ENCODE results near the gene ZIC2.

ZIC2 gene

GRCh38 chr13:99983499-99984401, 2.2 kb downstream of the ZIC2 start:
- FAIRE-seq (no peak), DNase-seq (ENCODE audit: extremely low spot score, insufficient read length, low read depth) (no peak)

GRCh38 chr13:99984461-99985240, 3.1 kb downstream of the ZIC2 start:
- DNase-seq (ENCODE audit: extremely low spot score, insufficient read length, low read depth): no peak

GRCh38 chr13:99985241-99985874, 3.8 kb downstream of the ZIC2 start:
- DNase-seq (ENCODE audit: extremely low spot score, insufficient read length, low read depth) (no peak), FAIRE-seq (no peak)

More at GRCh38 chr13:99984461-99985240, 3.1 kb downstream of the ZIC2 start:
- no peak for FAIRE-seq

GRCh38 chr13:99985886-99986527, 4.4 kb downstream of the ZIC2 start:
- no peak for FAIRE-seq

GRCh38 chr13:99986741-99987140, 5.2 kb downstream of the ZIC2 start:
- no peak for DNase-seq (ENCODE audit: extremely low spot score, insufficient read length, low read depth)
- FAIRE-seq: no peak

More at GRCh38 chr13:99985886-99986527, 4.4 kb downstream of the ZIC2 start:
- no peak for DNase-seq (ENCODE audit: extremely low spot score, insufficient read length, low read depth)

GRCh38 chr13:99987154-99988019, 5.8 kb downstream of the ZIC2 start:
- DNase-seq (ENCODE audit: extremely low spot score, insufficient read length, low read depth): no peak
- FAIRE-seq: no peak

GRCh38 chr13:99988529-99989275, 7.1 kb downstream of the ZIC2 start:
- DNase-seq (ENCODE audit: extremely low spot score, insufficient read length, low read depth): no peak
- FAIRE-seq: no peak

- FAIRE-seq: no peak
- no peak for DNase-seq (ENCODE audit: extremely low spot score, insufficient read length, low read depth)
These were observed 7.9 kb downstream of the ZIC2 start for GRCh38 chr13:99989276-99990125.

- DNase-seq (ENCODE audit: extremely low spot score, insufficient read length, low read depth) (no peak), FAIRE-seq (no peak)
These were observed 8.8 kb downstream of the ZIC2 start for GRCh38 chr13:99990126-99990977.

GRCh38 chr13:99991013-99991827, 9.6 kb downstream of the ZIC2 start:
- no peak for FAIRE-seq

GRCh38 chr13:99991828-99992775, 10.5 kb downstream of the ZIC2 start:
- FAIRE-seq: no peak
- no peak for DNase-seq (ENCODE audit: extremely low spot score, insufficient read length, low read depth)

More at GRCh38 chr13:99991013-99991827, 9.6 kb downstream of the ZIC2 start:
- no peak for DNase-seq (ENCODE audit: extremely low spot score, insufficient read length, low read depth)

GRCh38 chr13:99992949-99993351, 11.4 kb downstream of the ZIC2 start:
- DNase-seq (ENCODE audit: extremely low spot score, insufficient read length, low read depth) (no peak), FAIRE-seq (no peak)

GRCh38 chr13:99993660-99994637, 12.4 kb downstream of the ZIC2 start:
- no peak for DNase-seq (ENCODE audit: extremely low spot score, insufficient read length, low read depth)
- FAIRE-seq: no peak

GRCh38 chr13:99994638-99995020, 13.0 kb downstream of the ZIC2 start:
- FAIRE-seq (no peak), DNase-seq (ENCODE audit: extremely low spot score, insufficient read length, low read depth) (no peak)

Data from GM18507 (cell line).